HG03103 (cell line): ENCODE data around the gene EML1.

Experiments used
- ATAC-seq: cut with Tn5 transposase; IDR thresholded peaks from one replicate; pipeline ENCODE4 v1.9.1; 2021; ENCODE audit warnings: low read depth; ENCODE audit not compliant: unreplicated experiment

Gene EML1

GRCh38 chr14:99820702-99821331 is 27.6 kb downstream of the EML1 start:
- no peak for ATAC-seq

GRCh38 chr14:99821519-99822508 is 28.6 kb downstream of the EML1 start:
- no peak for ATAC-seq

DNA sequence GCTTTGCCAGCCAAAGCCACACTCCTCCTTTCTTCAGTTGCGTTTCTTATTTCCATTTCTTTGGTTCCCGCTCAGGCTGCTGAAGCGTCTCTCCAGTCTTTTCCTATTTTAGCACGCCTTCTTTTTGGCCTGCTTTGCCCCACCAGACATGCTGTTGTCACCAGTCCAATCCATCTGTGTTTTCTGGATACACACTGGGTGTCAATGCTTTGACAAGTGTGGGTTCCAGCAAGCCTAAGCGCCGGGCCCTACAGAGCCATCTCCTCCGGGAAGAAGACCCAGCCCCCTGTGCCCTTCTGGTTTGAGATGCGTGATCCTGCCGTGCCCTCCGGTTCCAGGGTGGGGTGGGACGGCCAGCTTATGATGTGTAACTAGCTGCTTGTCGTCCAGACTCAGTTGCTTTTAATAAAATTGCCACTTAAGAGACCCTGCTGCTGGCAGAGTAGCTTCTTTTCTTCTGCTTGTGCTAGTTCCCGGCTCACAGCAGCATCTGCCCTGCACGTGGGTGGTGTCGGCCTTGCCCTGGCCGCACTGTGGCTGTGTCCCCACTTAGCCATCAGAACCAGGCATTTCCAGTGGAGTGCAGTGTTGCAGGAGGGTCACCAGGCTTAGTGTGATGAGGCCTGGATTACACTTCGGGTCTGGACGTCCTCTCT is 29.7 kb downstream of the EML1 start:
- ATAC-seq: no peak

- ATAC-seq: no peak
Observed at GRCh38 chr14:99824776-99825175, 31.6 kb downstream of the EML1 start.

DNA sequence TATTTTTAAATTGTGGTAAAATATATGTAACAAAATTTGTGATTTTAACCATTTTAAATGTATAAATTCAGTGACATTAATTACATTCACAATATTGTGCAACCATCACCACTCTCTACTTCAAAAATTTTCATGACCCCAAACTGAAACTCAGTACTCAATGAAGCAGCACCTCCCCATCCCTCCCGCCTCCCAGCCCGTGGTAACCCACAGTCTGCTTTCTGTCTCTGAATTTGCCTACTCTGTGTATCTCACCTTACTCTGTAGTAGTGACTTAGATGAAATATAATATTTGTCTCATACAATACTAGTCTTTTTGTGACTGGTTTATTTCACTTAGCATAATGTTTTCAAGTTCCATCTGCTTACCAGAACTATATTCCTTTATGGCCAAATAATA is 36.2 kb downstream of the EML1 start:
- ATAC-seq: no peak

DNA sequence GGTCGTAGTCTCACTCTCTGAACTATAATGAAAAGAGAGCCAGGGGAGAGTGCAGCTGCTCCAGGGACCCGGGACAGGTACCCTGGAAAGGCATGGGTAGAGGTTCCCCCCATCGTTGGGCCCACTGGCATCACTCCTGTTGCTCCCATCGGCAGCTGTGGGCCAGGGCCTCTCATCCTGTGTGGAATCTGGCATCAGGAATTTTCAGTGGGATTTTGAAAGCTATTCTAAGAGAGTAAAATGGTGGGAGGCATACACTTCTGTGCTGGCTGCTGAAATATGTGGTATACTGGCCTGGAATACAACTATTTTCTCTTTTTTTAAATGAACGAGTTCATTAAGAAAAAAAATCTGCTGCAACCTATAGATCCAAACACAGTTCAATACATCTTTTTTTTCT is 38.1 kb downstream of the EML1 start:
- ATAC-seq: no peak

DNA sequence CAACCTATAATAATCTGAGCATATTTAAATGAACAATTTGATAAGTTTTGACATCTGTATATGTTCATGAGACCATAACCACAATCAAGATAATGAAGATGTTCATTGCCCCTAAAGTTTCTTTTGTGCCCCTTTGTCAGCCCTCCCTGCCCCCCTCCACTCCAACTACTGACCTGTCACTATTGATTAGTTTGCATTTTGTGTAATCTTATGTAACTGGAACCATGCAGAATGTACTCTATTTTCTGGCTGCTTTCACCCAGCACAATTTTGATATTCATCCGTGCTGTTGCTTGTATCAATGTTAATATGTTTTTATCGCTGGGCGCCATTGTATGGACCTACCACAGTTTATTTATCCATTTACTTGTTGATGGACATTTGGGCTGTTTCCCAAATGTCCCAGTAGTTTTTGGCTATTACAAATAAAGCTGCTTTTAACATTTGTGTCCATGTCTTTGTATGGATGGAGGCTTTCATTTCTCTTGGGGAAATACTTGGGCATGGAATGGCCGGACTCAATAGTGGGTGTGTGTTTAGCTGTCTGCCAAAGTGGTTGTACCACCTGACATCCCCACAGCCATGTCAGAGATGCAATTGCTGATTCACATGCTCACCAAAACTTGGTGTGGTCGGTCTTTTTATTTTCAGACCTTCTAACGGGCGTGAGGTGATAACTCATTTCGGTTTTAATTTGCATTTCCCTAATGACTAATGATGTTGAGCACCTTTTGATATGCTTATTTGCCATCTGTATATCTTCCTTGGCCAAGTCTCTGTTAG is 38.9 kb downstream of the EML1 start:
- ATAC-seq: no peak

DNA sequence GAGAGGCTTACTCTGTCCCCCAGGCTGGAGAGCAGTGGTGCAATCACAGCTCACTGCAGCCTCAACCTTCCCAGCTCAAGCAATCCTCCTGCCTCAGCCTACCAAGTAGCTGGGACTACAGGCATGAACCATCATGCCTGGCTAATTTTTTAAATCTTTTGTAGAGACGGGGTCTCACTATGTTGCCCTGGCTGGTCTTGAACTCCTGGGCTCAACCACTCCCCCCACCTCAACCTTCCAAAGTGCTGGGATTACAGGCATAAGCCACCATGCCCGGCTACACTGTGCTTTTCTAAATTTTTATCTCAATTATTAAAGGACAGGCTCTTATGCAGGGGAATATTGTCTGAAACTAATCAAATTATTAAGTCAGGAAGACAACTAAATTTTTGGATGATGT is 44.6 kb downstream of the EML1 start:
- ATAC-seq: no peak

GRCh38 chr14:99838639-99839134 is 45.5 kb downstream of the EML1 start:
- no peak for ATAC-seq

GRCh38 chr14:99839696-99840095 is 46.5 kb downstream of the EML1 start:
- ATAC-seq: no peak

GRCh38 chr14:99840265-99840664 is 47.1 kb downstream of the EML1 start:
- ATAC-seq: no peak

DNA sequence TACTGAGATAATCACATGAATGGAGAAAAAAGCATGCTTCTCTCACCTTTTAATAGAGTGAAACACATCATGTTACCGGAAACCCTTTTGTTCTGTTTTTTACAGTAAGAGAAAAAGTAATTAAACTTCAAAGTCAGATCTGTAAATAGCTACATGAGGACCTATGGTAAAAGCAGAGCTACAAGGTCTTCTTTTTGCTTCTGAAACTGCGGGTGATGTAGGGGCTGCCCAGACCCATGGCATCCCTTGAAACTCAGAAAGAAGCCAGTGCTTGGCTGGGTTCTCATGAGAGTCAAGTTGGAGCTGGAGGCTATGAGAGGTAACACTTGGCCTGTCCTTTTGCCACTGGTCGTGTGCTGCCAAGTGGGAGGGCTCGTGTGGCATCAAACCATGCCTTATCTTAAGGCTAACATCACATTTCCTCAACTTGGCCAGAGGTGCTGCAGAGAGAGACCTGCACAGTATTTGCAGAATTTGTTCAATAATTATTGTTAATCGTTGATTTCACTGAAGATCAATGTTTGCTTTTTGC is 47.6 kb downstream of the EML1 start:
- ATAC-seq: no peak

- no peak for ATAC-seq
Observed at GRCh38 chr14:99841436-99842071, 48.3 kb downstream of the EML1 start.

DNA sequence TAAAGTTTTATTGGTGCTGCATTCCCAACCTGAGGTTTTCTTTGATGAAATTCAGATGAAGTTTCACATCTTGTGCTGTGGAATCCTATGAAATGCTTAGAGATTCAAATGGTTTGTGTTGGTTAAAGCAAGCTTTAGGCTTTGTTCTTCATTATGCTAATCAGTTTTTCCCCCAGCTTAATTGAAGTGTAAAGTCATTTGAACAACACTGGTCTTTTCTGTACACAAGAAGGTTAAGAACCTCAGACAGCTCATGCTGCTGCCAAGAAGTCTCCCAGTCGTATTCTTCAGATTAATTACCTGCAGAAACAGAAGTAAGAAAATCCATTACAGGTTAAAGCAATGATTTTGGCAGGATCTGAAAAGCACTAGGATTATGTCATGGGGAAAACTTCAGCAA is 48.9 kb downstream of the EML1 start:
- no peak for ATAC-seq

GRCh38 chr14:99846808-99847207 is 53.6 kb downstream of the EML1 start:
- no peak for ATAC-seq

DNA sequence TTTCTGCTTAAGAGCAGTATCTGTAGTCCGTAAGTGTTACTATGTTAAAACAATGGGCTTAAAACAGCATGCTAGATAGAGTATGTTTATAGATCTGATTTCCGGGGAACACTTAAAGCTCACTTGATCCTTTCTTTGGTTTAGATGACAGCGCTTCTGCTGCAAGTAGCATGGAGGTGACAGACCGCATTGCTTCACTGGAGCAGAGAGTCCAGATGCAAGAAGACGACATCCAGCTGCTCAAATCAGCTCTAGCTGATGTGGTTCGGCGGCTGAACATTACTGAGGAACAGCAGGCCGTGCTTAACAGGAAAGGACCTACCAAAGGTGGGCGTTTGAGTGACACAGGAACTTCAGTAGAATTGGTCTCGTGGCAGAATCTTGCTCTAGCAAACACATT is 57.5 kb downstream of the EML1 start:
- ATAC-seq: no peak

DNA sequence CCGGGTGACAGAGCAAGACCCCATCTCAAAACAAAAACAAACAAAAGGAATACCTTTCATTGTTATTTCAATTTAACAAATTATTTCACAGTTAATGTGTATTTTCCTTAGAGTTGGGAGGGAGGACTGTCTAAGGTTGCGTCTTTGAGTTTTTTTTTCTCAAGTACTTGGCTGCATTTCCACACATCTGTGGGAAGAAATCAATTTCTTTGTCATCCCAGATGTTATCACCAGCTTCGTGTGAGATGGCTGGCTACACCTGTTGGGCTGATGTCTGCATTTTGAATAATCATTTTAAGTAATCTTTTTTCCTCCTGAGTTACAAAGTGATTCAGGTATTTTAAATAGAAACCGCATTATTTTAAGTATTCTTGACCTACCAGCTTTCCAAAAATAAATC is 59.4 kb downstream of the EML1 start:
- ATAC-seq: no peak

- ATAC-seq: no peak
Observed at GRCh38 chr14:99853206-99853605, 60.0 kb downstream of the EML1 start.

DNA sequence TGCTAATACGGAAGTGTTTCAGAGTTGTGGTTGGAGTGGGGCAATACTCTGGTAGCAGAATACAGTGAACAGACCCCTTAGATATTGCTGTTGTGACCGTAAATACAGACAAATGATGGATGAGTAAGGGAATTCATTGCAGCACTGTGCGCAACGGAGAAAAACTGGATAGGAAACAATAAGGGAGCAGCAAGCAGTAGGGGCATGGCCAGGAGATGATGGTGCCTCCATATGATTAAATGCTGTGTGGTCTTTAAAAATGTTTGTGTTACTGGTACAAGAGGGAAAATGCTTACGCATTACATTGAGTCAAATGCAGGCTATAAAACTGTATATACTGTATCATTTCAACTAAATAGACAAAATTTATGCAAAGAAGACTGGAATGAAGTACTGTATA is 61.6 kb downstream of the EML1 start:
- no peak for ATAC-seq

GRCh38 chr14:99855271-99855670 is 62.1 kb downstream of the EML1 start:
- ATAC-seq: no peak
